Superior temporal gyrus (tissue), 1 donor: Measurements from ENCODE around the gene CSN2.
"Not testable (repeated sequence)": the region's sequence is repeated elsewhere in the genome, so short reads cannot be mapped to it uniquely, and the experiment has no call there.

Experiments used
- DNase-seq: peaks from one replicate; pipeline ENCODE4 v3.0.0-alpha.2; 2016; ENCODE audit errors: extremely low spot score

The CSN2 gene, protein sequence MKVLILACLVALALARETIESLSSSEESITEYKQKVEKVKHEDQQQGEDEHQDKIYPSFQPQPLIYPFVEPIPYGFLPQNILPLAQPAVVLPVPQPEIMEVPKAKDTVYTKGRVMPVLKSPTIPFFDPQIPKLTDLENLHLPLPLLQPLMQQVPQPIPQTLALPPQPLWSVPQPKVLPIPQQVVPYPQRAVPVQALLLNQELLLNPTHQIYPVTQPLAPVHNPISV

DNA sequence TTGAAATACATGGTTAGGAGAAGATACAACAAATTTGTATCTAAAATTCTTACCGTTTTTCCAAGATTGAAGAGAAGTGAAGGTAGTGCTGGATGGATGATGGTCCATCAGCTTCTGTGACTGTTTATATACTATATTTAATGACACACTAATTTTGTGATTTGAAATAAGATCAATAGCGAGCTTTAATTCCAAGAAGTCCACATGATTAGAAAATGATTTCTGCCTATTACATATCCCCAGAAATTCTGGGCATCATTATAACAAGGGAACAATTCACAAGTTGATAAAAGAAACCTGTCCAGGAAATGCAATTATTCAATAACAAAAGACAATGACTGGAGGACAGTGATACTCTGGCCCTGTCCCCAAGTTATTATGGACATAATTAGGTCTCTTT is at the start of gene CSN2:
TSS of gene CSN2 (minus strand) at position 101 of the 400 bp plus-strand sequence. CDS start 4,733 bp downstream, outside the sequence.
- DNase-seq: no peak

DNA sequence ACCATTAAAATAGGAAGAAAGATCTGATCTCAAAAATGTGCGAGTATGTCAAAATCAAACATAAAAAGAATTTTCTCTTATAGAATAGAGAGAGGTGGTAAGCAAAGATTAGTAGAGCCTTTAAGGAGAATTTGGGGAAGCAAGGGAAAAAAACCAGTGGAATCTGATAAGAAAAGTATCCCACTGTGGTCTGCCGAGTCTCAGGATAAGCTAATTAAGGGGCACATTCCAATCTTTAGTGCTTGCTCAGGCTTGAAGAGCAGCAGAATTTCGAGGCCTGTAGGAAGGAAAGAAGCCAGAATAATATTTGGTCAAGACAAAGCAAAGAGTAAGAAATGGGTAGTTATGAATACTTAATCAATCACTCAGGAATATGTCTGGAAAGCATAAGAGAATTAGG is 43.2 kb upstream of the CSN2 start:
- DNase-seq: no peak

DNA sequence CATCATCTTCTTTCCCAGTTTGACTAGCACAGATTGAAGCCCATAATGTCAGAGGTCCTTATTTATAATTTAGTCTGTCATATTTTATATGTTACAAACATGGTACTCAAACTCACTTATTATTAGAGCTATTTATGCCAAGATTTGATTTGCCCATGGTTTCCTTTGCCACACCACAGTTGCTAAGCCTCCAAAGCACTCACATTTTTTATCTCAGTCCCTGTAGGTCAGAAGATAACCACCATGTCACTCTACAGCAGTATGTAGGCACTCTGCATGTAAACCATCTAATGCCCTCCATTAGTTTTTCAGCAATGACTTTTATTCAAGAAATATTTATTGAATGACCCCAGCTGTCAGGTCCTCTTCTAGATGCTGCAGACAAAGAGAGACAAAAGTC is 37.0 kb upstream of the CSN2 start:
- DNase-seq: no peak

DNA sequence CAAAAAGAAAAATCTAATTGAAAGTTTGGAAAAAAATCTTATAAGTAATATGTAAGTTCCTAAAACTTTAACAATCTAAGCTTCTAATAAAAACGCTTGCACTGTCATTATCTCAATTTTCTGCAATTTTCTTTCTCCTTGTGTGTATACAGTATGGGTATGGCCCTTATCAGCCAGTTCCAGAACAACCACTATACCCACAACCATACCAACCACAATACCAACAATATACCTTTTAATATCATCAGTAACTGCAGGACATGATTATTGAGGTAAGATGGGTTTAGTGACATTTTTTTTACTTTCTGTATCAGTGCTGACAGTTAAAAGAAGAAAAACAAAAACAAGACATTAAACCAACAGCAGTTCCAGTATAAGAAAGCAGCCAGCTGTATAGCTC is 35.2 kb upstream of the CSN2 start:
- no peak for DNase-seq

DNA sequence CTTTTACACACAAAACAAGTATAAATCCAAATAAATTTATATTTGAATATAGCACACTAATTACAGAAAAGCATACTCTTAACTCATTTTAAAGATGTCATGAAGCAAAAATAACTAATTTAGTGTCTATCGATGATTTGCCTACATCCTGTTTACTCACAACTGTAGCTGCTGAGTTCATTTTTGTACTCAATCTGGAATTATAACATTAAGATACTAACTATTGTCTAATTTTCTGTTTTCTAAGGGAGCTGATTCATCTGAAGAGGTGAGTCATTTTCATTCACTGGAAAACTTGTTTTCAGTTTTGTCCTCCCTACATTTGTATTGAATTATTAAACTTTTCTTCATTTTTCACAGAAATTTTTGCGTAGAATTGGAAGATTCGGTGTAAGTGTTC is 33.9 kb upstream of the CSN2 start:
- DNase-seq: no peak

DNA sequence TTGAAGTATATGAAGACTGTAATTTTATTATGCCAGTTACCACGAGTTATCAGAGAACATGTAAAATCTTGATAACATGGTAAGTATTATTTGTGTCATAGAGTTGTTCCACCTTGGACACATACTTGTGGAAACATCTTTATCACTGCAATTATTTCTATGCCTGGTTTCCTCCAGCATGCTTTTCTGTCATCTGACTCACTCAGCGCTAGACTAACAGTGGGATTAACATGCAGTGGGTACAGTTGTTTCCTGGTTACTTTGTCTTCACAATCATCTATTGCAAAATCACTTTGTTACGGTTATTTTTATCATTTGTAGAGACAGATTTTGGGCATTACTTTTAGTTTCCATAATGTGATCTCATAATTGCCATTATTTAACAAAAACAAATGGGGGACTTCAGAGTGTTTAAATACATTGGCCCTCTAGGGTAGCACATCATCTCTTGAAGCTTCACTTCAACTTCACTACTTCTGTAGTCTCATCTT is 30.0 kb upstream of the CSN2 start, which contains the start of gene STATH:
TSS of gene STATH (plus strand) at position 441 of the 491 bp plus-strand sequence. CDS start 2,472 bp downstream, outside the sequence.
- DNase-seq: no peak

DNA sequence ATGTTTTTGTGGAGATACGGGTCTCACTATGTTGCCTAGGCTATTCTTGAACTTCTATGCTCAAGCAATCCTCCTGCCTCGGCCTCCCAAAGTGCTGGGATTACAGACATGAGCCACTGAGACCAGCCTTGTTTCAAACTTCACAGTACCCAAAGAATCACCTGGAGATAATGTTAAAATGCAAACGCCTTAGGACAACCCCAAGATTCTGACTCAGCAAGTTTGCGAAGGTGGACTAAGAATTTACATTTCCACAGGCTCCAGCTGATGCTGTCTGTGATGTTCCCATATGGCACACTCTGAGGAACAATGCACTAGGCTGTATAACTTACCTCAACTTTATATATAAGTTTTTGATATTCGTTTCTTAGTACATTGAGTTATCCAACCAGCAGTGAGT is 29.3 kb upstream of the CSN2 start:
- DNase-seq: no peak

DNA sequence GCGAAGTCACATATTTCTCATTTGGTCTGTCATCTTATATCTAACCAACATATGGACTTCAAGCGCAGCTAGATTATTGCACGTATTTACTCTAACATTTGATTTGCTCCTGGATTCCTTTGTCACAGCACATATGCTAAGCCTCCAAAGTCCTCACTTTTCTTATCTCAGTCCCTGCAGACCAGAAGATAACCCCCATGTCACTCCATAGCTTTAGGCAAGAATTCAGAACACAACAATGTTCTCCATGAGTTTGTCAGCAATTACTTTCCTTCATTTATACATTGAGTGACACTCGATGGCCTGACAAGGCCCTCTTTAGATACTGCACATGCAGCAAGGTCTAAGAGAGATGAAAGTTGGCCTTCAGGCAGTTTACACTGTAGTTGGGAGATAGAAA is 25.5 kb upstream of the CSN2 start:
- DNase-seq: no peak

DNA sequence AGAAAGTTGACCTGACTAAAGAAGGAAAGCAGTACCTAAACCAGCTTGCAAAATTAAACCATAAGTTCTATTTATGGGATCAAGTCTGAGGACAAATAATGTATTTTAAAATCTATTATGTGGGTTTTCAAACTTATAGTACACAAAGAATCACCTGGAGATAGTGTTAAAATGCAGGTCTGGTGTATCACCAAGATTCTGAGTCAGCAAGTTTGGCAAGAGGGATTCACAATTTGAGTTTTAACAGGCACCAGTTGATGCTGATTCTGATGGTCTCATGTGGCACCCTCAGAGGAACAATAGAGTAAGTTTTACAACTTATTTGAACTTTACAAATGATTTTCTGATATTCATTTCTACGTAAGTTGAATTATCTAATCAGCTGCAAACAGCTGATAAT is 21.1 kb upstream of the CSN2 start:
- no peak for DNase-seq

DNA sequence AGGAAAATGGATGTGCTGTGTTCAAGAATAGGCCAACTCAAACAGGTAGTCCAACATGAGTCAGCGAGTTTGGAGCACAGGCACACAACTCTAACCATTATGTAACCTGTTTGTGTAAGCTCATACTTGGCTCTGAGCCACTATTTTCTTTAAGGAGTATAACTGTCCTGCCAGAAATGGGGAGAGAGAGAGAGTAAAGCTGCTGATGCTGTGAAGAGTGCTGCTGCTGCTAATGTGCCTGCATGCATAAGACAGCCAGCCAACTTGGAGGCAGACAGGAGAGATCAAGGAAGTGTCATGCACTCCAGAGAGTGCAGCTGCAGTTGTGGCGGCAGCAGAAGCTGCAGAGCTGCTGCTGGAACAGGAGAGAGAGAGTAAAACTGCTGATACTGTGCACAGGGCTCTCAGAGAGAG is 18.5 kb upstream of the CSN2 start:
- DNase-seq: peak; percentile 45

DNA sequence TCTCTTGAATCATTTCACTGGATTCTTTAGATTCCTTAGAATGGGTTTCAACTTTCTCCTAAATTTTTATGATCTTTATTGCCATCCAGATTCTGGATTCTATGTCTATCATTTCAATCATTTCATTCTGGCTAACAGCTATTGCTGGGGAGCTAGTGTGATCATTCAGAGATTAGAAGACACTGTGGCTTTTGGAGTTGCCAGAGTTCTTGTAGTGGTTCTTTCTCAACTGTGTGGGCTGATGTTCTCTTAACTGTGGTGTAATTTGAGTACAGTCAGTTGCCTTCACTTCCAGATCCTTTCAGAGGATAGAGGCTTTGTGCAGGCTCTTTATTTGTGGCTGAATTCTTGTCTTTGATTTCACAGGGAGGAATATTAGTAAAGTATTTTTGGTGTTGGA is 12.1 kb upstream of the CSN2 start:
- DNase-seq: no peak

DNA sequence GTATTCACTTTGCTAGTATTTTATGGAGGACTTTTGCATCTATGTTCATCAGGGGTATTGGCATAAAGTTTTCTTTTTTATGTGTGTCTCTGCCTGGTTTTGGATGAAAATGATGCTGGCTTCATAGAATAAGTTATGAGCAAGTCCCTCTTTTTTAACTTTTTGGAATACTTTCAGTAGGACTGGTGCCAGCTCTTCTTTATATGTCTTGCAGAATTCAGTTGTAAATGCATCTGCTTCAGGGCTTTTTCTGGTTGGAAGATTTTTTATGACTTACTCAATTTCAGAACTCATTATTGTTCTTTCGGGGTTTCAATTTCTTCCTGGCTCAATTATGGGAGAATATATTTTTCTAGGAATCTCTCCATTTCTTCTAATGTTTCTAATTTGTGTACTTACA is 9.1 kb upstream of the CSN2 start:
- no peak for DNase-seq

DNA sequence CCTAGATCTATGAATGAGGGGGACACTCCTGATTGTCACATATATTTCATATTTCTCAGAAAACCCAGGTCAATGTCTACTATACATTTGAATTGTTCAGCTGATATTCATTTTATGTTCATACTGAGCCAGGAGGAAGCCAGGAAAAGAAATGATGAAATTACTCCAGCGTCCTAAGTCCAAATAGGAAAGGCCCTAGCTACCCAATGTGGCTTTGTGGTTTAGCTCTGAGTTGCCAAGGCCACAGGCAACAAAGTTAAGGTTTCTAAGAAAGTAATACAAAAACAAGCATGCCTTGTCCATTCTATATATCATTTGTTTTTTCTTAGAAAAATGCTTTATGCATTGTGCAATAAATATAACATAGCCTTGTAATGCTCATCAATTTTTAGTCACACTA is 4.5 kb upstream of the CSN2 start:
- no peak for DNase-seq

DNA sequence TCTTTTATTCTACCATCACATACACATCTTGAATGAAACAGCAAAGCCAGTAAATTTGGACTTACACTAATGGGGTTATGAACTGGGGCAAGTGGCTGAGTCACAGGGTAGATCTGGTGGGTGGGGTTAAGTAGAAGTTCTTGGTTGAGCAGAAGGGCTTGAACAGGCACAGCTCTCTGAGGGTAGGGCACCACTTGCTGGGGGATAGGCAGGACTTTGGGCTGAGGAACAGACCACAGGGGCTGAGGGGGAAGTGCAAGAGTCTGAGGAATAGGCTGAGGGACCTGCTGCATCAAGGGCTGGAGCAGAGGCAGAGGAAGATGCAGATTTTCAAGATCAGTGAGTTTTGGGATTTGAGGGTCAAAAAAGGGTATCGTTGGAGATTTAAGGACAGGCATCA is 8.3 kb downstream of the CSN2 start:
- no peak for DNase-seq

DNA sequence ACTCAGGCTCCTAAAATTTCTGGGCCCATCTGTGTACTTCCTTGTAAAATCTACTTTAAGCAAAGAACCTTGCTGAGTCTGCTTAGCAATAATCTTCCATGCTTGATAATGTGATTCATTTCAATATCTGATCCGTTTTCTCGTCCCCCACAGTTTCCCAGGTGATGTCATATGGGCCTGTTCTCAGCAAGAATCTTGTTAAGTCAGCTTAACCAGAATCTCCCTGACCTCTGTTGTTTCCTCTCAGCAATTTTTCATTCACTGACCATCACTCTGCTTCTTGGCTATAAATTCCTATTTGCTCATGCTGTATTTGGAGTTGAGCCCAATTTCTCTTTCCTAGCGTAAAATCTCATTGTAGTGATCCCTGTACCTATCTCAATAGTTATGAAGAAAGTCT is 13.9 kb downstream of the CSN2 start:
- no peak for DNase-seq

DNA sequence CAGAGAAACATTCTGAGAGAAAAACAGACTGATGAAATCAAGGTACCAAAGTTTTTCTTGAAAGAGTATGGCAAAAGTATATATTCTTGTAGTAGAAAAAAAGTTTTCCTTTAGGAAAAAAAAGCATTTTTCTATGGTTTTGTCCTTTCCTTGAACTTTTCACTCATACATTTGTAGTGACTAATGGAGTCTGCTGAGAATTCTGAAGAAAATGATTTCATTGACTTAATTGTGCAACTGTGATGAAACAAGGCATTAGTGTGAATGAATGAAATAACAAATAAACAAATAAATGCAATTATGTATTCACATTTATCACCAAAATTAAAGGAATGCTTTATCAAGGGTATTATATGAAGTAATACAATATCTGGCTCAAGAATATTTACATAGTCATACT is 29.0 kb downstream of the CSN2 start:
- no peak for DNase-seq

DNA sequence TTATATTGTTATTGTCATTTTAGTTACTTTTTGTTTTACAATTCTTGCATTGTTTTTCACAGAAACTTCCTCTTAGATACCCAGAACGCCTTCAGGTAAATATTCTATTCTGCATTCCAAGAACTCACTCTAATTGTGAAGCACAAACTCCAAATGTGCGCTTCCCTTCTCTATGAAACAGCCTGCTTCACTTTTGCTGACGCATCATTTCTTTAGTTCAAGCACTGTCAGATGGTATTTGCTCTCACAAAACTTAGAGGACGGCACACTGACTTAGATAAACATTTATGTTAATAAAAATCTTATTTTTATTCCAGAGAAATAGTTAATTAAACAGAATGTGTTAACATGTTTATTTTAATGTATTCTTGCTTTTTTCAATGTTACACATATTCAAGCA is 31.4 kb downstream of the CSN2 start:
- DNase-seq: no peak

DNA sequence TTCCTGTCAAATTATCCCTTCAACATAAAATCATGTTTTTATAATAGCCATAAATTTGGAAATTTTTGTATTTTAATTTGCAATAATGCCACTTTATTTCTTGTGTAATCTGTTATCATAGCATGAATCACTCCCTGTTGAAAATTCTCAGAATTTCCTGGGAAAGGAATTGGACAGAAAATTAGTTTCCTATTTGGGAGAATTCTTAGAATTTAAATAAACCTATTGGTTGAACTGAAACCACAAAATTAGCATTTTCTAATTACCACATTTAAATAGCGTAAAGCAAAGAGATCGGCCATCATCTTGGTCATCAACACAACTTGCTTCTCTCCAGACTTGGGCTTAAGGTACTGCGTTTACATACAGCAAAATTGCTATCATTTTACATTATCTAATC is 34.8 kb downstream of the CSN2 start, which contains the start of gene CSN1S1:
TSS of gene CSN1S1 (plus strand) at position 301 of the 400 bp plus-strand sequence. CDS start 1,488 bp downstream, outside the sequence.
- DNase-seq: no peak

DNA sequence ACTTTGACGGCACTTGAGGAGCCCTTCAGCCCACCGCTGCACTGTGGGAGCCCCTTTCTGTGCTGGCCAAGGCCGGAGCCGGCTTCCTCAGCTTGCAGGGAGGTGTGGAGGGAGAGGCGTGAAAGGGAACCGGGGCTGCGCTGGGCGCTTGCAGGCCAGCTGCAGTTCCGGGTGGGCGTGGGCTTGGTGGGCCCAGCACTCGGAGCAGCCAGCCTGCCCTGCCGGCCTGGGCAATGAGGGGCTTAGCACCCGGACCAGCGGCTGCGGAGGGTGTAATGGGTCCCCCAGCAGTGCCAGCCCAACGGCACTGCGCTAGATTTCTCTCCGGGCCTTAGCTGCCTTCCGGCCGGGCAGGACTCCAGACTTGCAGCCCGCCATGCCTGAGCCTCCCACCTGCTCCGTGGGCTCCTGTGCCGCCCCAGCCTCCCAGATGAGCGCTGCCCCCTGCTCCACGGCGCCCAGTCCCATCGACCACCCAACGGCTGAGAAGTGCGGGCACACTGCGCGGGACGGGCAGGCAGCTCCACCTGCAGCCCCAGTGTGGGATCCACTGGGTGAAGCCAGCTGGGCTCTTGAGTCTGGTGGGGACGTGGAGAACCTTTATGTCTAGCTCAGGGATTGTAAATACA is 41.6 kb downstream of the CSN2 start:
- not testable (repeated sequence) for DNase-seq

DNA sequence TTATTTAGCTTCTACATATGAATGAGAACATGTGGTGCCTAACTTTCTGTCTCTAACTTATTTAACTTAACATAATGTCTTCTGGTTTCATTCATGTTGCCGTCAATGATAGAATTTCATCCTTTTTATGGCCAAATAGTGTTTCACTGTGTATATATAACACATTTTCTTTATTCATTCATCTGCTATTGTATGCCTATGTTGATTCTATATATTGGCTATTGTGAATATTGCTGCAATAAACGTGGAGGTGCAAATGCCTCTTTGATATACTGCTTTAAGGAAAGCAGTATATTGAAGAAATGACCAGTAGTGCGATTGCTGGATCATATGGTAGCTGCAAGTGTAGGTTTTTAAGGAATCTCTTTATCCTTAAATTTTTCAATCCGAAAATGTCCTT is 44.7 kb downstream of the CSN2 start:
- DNase-seq: no peak

DNA sequence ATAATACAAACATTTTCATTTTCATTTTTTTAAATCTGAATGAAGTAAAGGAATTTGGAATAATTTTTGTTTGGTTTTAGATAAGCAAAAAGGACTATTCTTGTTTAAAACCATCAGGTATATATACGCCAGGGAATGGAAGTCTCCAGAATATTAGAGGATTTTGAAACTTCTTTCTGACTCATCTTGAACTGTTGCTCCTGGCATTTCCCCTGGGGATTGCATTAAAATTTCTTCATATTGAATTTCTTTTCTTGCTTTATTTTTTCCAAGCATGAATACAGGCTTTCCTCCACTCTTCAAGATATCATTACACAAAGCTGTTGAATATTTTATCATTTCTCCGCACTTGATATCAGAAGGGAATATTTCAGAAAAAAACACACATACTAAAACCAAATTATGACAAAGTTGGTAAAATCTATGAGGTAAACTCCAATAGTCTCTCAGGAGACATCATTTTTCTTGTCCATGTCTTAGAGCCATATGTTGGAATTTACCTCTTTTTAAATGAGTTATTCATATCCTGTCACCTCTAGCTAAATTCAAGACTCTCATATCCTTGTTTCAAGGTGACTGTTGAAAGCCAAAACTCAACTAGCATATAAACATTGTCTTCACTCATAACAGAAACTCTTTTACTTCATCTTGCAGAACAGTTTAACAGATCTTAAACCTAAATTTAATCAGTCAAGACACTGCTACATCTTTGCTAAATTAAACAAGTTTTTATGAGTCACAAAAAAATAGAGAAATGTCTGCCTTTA is 55.3 kb downstream of the CSN2 start:
- no peak for DNase-seq

DNA sequence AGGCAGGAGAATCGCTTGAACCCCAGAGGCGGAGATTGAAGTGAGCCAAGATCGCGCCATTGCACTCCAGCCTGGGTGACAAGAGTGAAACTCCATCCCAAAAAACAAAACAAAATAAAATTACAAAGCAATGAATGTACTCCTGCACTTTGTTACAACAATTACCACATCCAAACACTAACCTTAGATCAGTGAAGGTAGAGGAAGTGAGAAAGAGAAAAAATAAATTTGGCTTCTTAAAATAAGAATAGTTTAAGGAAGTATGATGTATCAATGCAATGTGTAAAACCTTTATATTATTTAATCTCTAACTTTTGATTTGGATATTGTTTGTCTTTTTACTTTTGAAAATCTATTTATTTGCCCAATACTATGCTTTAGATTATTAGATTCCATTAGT is 56.3 kb downstream of the CSN2 start:
- no peak for DNase-seq

DNA sequence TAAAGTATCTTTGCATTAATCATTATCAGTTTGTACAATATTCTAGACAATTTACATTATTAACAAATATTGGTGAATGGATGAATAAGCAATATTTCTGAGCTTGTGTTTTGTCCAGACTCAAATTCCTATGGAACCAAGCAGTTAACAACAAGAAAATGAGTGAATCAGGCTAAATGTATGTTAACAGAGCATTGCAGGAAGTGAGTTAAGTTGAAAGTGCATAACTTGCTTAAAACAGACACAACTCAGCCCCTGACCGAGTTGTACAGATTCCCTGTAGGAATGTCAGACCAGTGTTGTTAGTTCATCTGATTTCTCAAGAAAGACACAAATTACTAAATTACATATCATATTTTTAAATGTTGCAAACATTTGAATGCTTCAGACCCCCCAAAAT is 58.4 kb downstream of the CSN2 start:
- DNase-seq: no peak
